Suprapubic skin (tissue), 4 donors: Measurements from ENCODE around the gene MBNL2.

ENCODE experiments used
- CTCF ChIP-seq, 2 donors: fragments of 200-600 bp in 1 of 2; fragments of 450-650 bp in 1 of 2; sonication (generic) in 1 of 2; IDR thresholded peaks; one replicate each; pipeline ENCODE4 v1.5.1; 2016 to 2019; ENCODE audit warnings: antibody characterized with exemption in 2 of 2, mild to moderate bottlenecking in 1 of 2, moderate library complexity in 1 of 2
- POLR2A ChIP-seq, 2 donors: fragments of 450-650 bp; IDR thresholded peaks; one replicate each; pipeline ENCODE4 v1.6.1; 2017; ENCODE audit warnings: antibody characterized with exemption in 2 of 2, mild to moderate bottlenecking in 2 of 2, moderate library complexity in 2 of 2
- POLR2AphosphoS5 ChIP-seq, 3 donors: sonication (generic); formaldehyde crosslinking; IDR thresholded peaks; one replicate each; pipeline ENCODE4 v1.6.1; 2017; ENCODE audit warnings: antibody characterized with exemption in 3 of 3

GRCh38 chr13:97321616-97322321 is 99.6 kb downstream of the MBNL2 start:
- TF ChIP-seq CTCF (IDR thresholded peaks at IDR 0.05), result no peak
- no peak for TF ChIP-seq POLR2A (IDR thresholded peaks at IDR 0.05)
- no peak for TF ChIP-seq POLR2AphosphoS5 (IDR thresholded peaks at IDR 0.05)
